Suprapubic skin (tissue), 3 donors: ENCODE measurements around the gene CLTCL1.

ENCODE experiments used
- CTCF ChIP-seq, 2 donors: fragments of 200-600 bp in 1 of 2; fragments of 450-650 bp in 1 of 2; sonication (generic) in 1 of 2; IDR thresholded peaks; one replicate each; pipeline ENCODE4 v1.5.1; 2016 to 2019; ENCODE audit warnings: antibody characterized with exemption in 2 of 2, mild to moderate bottlenecking in 1 of 2, moderate library complexity in 1 of 2
- EP300 ChIP-seq: sonication (generic); formaldehyde crosslinking; IDR thresholded peaks from one replicate; pipeline ENCODE4 v1.6.1; 2017; ENCODE audit warnings: antibody characterized with exemption
- POLR2A ChIP-seq, 2 donors: fragments of 450-650 bp; IDR thresholded peaks; one replicate each; pipeline ENCODE4 v1.6.1; 2017; ENCODE audit warnings: antibody characterized with exemption in 2 of 2, mild to moderate bottlenecking in 2 of 2, moderate library complexity in 2 of 2

GRCh38 chr22:19304547-19304946 is 13.0 kb upstream of the CLTCL1 start:
- no peak for TF ChIP-seq CTCF (IDR thresholded peaks at IDR 0.05)
- TF ChIP-seq POLR2A (IDR thresholded peaks at IDR 0.05) = no peak
- TF ChIP-seq EP300 = no peak
